Activated CD4-positive, alpha-beta T cell treated with anti-CD3 and anti-CD28 coated beads, Interleukin-2, amount 50 U/mL, for 1 hour (primary cell): ENCODE measurements around the gene TMEM59L.

Source experiments
- DNase-seq: peaks from one replicate; pipeline ENCODE4 v3.0.0-alpha.2; 2020

The TMEM59L gene

DNA sequence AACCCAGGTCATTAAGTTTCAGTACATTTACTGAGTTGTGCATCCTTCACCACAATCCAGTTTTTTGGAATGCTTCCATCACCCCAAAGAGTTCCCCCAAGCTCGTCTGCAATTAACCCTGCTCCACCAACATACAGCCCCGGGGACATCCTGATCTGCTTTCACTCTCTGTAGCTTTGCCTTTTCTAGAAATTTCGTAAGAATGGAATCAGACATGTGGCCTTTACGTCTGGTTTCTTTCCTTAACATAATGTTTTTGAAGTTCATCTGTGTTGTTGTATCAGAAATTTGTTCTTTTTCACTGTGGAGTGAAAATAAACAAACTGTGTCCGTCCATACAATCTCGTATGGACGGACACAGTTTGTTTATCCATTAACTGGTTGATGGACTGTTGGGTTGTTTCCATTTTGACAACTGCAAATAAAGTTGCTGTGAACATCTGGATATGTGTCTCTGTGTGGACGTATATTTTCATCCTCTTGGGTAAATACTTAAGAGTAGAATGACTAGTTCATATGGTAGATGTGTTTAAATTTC is 27.1 kb downstream of the TMEM59L start:
- DNase-seq: no peak

DNA sequence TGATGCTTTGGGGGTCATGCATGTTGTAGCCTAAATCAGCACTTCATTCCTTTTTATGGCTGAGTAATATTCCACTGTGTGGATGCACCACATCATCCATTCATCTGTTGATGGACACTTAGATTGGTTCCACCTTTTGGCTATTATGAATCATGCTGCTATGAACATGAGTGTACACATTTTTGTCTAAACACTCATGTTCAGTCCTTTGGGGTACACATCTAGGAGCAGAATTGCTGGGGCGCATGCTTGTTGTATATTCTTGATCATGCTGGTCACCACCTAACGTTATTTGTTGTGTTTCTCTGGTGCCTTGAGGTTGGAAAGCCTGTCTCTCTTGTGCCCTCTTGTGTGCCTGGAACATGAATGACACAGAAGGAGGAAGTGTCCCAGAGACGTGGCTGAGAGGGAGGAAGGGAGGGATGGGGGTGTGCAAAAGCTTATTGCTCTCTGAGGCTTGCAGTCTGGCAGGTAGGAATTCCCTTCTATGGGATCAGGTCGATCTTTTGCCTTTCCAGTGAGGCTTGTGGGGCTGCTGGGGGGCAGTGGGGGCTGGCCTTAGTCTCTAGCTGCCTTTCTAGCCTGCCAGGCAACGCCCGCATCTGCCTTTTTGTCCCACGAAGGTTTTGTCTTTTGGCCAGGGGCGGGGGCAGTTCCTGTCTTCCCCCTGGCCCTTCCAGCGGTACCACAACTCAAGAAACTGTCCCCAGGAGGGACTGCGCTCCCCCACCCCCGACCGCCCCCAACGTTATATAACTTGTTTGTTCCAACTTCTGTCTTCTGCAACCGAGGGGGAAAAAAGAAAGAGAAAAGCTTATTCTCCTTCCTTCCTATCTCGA is 31.7 kb downstream of the TMEM59L start:
- DNase-seq: no peak

DNA sequence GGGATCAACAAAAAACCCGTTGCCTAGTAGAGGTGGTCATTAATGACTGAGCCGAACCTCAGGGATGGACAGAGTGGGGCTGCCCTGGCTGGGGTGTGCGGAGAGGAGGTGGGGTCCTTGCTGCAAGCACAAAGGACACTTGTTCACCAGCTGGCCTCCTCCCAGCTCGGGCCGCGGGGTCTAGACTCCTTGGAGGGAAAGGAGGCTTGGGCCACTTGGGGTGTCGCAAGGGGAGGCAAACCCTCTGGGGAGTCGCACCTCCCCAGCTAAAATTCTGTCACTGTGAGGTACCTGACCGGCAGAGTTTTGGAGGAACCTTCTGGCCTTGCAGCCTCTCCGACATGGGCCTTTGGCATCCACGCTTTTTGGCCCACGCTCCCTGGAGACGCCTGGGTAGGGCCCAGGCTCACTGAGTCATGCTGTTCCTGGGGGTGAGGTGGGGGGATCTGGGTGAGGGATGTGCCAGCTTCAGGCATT is 32.4 kb downstream of the TMEM59L start:
- no peak for DNase-seq

DNA sequence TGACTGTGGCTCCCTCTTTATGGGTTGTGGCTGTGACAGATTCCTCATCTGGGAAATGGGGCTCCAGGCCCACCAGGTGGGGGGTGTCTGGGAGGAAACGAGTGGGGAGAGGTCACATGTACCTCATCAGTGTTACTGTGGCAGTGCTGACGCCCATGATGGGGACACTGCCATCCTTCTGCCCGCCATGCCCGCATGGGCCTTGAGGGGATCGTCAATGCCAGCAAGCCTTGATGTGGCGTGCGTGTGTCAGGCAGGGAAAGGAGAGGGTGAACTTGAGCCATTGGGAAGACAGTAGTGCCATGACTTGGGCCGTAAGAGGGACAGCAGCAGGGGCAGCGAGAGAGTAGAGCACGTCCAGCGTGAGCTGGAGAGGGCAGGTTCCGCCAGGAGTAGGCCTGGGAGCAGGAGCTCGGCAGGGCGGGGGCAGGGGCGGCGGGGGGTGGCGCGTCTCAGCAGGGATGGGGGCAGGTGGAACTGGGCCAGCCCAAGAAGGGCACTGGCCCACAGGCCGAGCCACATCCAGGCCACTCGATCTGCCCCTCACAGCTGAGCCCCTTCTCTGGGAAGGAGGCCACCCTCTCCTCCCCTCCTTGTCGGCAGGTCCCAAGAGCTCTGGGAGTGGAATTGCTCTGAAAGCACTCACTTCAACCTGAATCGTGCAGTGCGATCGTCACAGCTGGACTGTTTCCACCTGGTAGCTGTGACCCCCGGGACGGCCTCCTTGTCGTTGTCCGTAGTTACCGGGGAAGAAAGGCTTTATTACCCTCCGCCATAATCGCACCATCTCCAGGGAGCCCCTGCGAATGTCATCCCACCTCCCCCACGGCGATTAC is 34.1 kb downstream of the TMEM59L start:
- DNase-seq: no peak

DNA sequence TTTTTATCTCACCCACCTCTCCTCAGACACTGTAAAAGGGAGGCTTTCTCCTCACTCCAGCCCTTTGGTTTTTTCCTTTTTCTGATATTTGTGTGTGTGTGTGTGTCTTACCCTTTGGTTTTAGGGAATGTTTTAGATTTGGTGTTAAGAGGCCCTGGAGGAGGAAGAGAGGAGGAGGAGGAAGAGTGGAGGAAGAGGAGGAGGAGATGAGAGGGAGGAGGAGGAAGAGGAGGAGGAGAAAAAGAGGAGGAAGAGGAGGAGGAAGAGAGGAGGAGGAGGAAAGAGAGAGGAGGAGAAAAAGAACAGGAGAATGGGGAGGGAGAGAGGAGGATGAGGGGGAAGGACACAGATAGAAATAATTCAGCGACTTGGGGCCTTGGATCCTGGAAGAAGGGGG is 34.7 kb downstream of the TMEM59L start:
- DNase-seq: no peak

DNA sequence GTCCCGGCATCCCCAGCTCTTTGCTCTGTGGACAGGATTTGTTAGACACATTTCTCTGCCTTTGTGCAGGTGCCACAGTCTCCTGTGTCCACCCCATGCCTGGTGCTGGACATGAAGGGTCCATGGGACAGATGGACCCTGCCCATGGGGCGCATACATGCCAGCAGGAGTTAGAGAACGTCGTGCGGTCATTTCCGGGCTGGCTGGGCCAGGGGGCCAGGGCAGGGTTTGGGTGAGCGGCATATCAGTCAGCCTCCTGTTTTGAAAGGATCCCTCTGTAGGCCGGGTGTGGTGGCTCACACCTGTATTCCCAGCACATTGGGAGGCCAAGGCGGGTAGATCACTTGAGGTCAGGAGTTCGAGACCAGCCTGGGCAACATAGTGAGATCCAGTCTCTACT is 35.1 kb downstream of the TMEM59L start:
- no peak for DNase-seq

DNA sequence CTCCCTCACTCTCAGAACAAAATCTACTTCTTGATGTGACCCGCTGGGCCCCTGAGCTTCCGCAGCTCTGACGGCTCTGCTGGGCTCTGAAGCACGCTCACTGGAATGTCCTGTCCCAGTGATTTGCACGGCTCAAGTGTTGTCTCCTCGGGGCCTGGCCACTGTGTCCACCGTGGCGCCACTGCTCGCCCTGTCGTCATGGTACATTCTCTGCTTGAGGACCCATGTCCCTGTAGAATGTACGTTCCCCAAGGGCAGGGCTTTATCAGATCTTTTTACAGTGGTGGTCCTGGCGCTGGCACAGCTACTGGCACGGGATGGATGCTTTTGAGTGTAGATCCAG is 36.3 kb downstream of the TMEM59L start:
- DNase-seq: no peak

DNA sequence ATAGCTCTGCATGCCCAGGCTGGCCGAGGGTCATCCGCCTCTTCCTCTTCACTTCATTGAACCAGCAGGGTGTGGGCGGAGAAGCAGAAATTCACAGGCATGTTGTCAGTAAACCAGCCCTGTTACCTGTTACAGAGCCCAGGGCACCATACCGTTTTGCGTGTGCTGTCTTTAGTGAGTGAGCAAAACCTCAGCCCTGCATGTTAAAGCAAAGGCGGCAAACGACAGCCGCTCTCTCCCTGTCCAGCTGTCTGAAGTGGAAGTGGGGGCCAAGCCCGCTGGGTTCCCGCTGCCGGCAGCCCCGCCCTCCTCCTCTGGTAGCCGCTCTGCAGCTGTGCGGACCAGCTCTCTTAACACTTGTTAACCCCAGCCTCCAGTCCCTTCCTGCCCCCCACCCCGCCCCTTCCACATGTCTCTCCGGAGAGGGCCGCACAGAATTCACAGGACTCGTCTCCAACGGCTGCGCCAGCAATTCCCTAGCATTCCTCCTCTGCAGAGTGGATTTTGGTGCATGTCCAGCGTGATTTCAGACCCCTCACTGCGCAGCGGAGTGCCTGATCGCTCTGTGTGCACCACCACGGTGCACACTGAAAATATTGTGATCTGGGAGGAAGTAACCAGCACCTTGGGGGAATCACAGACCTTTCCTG is 36.8 kb downstream of the TMEM59L start:
- DNase-seq: no peak

DNA sequence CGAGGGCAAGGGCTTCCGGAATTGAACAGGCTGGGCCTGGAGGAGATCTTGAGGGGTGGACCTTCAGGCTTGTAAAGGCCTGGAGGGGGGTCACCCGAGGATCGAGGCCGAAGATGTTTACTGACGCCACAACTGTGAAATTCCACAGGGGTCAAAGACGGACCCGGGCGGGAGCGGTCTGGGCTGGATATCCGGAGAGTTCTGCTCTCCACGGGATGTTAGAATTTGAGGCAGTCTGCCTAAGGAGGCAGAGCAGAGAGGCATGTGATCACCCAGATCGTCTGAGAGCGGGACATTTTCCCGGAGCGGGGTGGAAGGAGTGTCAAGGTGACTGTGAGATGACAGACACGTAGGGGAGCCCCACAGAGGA is 37.3 kb downstream of the TMEM59L start:
- DNase-seq: no peak

DNA sequence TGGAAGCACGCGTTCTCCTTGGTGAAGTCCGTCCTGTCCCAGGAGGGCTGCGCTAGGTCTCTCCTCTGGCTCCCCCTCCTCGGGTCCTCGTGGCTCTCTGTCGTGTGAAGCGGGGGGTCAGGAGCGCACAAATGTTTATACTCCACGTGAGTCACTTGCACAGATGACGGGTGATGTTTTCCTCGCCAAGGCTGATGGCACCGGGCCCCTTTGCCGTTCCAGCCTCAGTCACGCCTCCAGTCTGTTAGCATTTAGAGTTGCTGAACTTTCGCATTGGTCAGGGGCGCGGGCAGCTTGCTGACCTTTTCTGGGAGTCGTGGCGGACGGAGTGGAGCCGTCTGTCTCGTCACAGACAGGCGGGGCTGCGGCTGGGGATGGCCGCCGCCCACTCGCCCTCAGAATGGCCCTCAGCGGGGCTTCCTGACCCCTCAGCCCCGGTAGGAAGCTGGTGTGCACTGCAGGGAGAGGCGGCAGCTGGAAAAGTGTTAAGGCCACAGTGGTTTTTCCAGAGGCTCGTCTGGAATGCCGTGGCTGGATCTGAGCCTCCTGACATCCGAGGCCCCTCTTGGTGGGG is 37.9 kb downstream of the TMEM59L start:
- DNase-seq: no peak

DNA sequence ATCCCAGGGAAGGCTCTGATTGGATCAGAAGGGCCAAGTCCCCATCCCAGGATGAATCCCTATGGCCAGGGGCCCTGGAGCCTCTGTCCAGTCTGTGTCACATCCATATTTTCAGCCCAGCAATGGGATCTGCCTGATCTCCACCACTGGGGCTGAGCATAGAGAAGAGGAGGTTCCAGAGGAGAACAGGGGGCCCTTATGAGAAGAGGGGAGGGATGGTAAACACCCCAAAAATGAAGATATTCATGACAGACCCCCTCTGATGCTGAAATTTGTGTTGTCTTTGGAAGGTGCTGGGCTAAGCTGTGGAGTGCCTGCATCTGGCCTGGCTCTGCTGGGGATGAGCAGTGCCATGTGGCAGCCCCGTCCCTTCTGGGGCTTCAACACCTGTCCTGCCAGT is 38.6 kb downstream of the TMEM59L start:
- no peak for DNase-seq

DNA sequence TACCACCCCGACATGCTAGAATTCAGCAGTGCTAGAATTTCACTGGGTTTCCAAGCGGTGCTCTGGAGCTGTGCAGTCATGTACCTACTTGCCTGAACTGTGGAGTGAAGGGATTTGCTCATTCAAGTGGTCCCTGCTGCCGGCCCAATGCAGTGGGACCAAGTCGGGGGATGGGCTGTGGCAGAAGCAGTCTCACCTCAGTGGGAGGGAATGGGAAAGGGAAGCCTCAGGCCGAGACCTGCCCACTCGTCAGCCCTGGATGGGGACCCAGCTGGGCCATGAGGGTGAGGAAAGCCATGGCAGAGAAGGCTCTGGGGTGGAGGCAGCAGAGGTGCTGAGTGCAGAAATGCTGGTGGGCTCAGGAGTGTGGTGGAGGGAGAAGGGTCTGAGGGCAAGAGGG is 39.1 kb downstream of the TMEM59L start:
- no peak for DNase-seq

DNA sequence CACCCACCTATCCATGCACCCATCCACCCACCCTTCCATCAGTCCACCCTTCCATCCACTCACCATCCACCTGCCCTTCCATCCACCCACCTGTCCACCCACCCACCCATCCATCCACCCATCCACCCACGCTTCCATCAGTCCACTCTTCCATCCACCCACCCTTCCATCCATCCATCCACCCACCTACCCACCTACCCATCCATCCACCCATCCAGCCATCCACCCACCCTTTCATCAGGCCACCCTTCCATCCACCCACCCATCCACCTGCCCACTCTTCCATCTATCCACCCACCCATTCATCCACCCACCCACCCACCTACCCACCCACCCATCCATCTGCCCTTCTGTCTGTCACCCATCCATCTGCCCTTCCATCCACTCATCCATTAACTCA is 41.2 kb downstream of the TMEM59L start:
- DNase-seq: no peak

DNA sequence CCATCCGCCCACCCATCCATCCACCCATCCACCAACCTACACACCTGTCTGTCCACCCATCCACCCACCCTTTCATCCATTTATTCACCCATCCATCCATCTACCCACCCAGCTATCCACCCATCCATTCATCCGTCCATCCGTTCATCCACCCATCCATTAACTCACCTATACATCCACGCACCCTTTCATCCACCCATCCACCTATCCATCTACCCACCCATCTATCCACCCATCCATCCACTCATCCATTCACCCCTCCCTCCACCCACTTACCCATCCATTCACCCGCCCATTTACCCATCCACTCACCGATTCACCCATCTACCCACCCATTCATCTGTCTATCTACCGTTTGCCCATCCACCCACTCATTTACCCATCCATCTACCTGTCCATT is 41.8 kb downstream of the TMEM59L start:
- DNase-seq: no peak

DNA sequence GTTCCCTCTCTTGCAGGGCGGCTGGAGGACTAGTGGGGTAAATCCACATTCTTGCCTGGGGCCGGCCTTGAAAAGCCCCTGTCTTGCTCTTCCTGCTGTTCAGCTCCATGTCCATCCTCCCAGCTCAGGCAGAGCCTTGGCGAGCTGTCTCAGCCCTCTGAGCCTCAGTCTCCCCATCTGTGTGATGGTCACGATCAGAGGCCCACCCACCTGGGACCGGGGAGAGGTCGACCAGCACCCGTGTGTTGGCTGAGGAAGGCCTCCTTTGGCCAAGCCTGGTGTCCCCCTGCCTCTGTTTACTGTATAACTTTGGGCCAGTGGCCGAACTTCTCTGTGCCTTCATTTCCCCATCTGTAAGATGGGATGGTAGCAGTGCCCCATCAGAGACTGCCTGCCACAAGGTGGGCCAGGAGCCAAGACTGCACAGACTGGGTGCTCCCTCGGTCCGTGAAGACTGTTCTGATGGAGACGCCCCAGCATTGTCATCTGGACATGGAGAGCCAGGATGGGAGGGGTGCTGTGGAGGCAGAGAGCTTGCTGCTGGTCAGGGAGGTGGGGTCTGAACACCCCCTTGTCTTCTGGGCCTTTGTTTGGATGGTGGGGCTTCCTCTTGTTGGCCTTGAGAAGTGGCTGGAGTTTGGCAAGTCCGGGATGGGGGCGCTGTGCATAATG is 42.6 kb downstream of the TMEM59L start:
- DNase-seq: no peak

DNA sequence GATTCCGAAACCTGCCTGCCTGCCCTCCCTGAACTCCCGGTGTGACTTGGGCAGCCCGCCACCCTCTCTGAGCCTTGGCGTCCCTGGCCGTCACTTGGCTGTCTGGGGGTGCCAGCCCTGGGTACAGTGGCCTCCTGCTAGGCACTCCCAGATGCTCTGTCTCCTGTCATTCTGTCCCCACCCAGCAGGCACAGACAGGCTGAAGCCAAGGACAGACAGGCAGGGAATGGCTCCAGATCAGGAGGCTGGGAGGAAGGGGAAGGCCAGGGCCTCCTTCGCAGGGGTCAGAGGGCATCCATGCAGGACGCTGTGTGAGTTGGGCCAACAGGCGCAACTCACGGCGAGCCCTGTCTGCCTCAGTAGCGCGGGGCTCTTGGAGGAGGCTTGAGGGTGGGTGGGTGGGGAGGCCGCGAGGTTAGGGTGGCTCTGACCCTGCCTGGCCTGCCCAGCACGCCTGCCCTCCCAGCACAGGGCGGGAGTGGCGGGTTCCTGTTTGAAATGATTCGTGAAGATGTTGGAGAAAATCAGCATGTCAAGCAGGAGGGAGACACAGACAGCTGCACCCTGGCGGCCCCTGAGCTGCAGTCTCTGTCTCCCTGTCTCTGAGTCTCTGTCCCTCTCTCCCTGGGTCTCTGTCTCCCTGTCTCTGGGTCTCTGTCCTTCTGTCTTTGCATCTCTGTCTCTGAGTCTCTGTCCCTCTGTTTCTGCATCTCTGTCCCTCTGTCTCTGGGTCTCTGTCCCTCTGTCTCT is 43.8 kb downstream of the TMEM59L start:
- no peak for DNase-seq

DNA sequence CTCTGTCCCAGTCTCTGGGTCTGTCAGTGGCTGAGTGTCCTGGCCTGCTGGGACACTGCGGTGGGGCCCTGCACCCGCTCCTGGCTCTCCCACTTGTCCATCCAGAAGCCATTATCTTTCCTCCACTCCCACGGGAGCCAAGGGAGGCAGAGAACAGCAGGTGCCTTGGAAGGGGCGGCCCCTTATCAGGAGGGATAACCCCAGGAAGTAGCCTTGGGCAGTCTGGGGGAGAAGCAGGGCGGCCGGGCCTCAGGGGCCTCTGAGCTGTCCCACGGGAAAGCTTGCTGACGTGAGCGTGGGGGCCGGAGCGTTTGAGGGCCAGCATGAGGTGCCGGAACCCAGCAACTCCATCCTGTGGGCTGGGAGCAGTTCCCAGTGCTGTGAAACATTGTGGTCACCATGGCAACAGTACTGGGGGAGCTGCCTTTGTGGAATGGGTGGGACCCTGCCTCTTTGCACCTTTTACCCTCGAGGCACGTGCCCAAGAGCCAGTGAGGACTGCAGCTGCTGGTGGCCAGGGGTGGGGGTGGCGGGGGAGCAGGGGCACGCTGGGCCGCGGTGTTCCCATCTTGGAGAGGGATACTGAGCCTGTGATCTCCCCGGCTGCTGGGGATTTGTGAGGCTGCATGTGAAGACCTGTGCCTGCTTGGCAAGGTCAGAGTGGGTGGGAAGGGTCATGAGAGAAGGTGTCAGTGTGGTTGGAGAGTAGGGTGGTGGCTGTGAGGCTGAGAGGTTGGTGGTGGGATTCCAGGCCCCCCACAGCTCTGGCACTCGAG is 45.1 kb downstream of the TMEM59L start:
- DNase-seq: no peak

DNA sequence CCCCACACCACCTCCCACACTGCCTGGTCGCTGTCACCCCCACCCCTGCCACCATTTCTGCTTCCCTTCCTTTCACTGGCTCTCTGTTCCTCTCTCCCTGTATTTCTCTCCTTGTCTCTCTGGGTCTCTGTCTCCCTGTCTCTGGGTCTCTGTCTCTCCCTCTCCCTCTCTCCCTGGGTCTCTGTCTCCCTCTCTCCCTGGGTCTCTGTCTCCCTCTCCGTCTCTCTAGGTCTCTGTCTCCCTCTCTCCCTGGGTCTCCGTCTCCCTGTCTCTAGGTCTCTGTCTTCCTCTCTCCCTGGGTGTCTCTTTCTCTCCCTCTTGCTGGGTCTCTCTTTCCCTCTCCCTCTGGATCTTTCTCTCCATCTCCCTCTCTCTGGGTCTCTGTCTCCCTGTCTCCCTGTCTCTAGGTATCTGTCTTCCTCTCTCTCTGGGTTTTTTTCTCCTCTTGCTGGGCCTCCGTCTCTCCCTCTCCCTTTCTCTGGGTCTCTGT is 45.7 kb downstream of the TMEM59L start:
- DNase-seq: no peak

DNA sequence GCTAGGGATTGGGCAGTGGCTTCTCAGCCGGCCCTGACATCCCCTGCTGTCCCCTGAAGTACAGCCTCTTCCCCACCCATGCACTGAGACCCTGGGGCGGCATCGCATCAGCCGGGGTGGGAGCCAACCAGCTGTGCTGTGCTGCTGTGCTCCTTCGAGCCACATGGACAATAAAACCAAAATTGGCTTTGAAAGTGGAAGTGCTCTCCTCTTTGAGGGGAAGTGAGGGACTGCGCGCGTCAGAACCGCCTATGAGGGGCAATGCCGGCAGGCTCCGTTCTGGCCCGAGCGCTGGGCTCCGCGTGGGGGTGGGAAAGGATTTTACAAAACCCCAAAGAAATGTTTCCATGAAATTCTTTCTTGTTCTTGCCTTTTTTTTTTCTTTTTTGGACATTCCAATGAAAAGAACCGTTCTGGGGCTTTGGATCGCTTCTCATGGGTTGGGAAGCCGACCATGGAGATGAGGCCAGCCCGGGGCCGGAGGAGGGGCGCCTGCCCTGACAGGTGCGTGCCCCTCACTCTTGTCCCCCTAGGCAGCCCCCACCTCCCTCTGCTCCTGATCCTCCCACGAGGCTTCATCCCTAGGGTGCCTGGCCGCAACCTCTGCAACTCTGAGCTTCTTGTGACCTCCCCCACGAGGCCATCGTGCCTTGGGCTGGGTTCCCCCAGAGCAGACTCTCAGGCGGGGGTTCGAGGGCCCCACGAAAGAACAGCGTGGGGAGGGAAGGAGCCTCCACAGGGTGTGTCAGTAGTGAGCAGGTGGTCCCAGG is 46.8 kb downstream of the TMEM59L start:
- DNase-seq: no peak
